ENCODE measurements around the gene PDPK1.
"Not testable (repeated sequence)": the region's sequence is repeated elsewhere in the genome, so short reads cannot be mapped to it uniquely, and the experiment has no call there.

GRCh38 chr16:2580143-2580542, 42.3 kb downstream of the PDPK1 start:
- not testable (repeated sequence) for TF ChIP-seq CTCF, POLR2A (IDR thresholded peaks at IDR 0.05)

Data from heart left ventricle (tissue), 13 donors.